Fibroblast of gingiva (primary cell): ENCODE results near the gene TUT1.
"Not testable (repeated sequence)": the region's sequence is repeated elsewhere in the genome, so short reads cannot be mapped to it uniquely, and the experiment has no call there.

ENCODE experiments used
- DNase-seq: peaks from one replicate; pipeline ENCODE4 v3.0.0-alpha.2; 2011; ENCODE audit warnings: low read depth

TUT1 gene

GRCh38 chr11:62555464-62556107 is 35.7 kb downstream of the TUT1 start:
- DNase-seq: peak; percentile 68

GRCh38 chr11:62554387-62555167 is 36.7 kb downstream of the TUT1 start:
- DNase-seq: peak; percentile 52

DNA sequence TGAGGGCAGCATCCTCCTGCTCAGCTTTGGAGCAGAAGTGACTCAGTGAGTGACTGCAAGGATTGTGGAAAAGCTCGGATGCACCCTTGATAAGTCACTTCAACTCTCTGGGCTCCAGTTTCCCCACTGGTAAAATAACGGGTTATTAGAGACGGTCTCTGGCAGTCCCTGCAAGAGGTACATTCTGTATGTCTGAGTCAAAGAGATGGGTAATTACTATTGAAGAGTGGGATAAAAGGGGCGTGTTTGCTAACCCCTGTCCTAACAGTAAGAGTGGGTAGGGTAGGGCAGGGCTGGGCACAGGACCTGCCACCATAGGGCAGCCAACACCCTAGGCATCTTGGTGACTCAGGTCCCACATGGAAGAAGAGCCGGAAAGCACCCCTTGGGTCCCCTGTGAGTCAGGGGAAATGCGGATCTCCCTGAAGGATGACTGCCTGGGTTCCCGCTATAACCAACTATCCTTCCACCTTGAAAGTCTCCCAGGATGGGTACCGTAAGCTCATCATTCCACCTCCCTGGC is 37.4 kb downstream of the TUT1 start:
- DNase-seq: no peak

DNA sequence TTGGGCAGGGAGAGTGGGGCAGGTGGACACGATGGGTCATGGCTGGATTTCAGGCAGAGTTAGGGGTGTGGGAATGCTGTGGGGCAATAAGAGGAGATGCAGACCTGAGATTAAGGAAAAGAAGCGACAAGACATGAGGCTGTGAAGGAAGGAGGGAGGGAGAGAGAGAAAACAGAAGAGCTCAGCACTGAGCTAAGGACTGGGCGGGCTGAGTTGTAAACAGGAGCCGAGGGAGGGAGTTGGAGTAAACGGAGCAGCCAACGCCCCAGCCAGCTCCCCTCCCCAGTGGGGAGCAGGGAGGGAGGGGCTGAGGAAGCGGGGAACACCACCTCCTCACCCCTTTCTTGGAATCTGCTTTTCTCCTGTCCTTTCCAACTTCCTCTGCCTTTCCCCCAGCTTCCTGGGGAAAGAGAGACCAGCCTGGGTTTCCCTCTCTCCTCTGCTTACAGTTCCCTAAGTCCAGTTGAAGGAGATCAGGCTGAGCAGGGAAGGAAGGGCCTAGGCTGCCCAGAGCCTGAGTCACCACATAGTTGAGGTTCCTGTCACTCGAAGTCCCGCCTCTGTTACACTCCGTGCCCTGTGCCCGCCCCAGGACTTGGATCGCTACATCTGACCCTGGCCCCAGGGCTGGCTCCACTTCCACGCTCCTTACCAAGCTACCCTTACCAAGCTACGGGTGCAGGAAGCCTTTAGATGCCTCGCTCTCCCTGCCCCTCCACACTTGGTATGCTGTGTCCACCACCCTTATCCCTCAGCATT is 38.1 kb downstream of the TUT1 start:
- DNase-seq: peak; percentile 96

- peak; percentile 40 for DNase-seq
Measured at GRCh38 chr11:62552485-62553079, 38.7 kb downstream of the TUT1 start.

- not testable (repeated sequence) for DNase-seq
Measured at GRCh38 chr11:62550478-62550877, 40.8 kb downstream of the TUT1 start.

GRCh38 chr11:62548545-62549335 is 42.6 kb downstream of the TUT1 start:
- no peak for DNase-seq

GRCh38 chr11:62547691-62548281 is 43.5 kb downstream of the TUT1 start:
- DNase-seq: no peak

DNA sequence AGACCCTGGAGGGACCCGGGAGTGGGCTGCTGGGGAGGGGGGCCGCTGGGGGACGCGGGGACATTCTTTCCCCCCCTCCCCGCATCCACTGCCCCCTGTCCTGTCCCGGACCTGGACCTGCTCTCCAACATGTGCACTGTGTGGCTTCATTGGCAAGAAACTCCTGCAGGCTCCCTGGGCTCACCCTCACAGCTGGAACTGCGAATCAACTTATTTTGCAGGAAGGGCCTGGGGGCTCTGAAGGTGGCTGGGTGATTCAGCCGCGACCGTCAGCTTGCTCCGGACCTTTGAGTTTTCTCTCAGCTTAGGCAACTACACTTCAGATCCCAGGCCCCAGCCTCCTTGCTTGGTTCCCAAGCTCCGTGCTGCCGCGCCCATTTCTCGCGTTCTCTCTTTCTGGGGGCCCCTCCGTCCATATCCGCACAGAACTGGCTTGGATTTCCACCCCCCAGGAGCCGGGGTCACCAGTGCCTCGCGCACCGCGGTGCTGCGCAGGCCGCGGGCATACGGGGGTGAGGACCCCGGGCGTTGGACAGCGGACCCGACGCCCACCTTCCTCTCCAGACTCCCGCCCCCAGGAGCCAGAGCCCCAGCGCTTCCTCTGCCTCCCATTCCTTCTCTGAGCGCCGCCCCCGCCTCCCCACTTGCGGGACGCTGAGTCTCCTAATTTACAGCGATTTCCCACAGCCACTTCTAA is 44.2 kb downstream of the TUT1 start:
- peak; percentile 51 for DNase-seq

GRCh38 chr11:62546244-62546928 is 44.9 kb downstream of the TUT1 start, which contains the start of gene AHNAK:
TSS of gene AHNAK (minus strand) at chr11:62546806. CDS start at chr11:62536098, 10,708 bp downstream.
- peak; percentile 78 for DNase-seq

- DNase-seq: peak; percentile 90
Measured at GRCh38 chr11:62545437-62546243, 45.7 kb downstream of the TUT1 start.

DNA sequence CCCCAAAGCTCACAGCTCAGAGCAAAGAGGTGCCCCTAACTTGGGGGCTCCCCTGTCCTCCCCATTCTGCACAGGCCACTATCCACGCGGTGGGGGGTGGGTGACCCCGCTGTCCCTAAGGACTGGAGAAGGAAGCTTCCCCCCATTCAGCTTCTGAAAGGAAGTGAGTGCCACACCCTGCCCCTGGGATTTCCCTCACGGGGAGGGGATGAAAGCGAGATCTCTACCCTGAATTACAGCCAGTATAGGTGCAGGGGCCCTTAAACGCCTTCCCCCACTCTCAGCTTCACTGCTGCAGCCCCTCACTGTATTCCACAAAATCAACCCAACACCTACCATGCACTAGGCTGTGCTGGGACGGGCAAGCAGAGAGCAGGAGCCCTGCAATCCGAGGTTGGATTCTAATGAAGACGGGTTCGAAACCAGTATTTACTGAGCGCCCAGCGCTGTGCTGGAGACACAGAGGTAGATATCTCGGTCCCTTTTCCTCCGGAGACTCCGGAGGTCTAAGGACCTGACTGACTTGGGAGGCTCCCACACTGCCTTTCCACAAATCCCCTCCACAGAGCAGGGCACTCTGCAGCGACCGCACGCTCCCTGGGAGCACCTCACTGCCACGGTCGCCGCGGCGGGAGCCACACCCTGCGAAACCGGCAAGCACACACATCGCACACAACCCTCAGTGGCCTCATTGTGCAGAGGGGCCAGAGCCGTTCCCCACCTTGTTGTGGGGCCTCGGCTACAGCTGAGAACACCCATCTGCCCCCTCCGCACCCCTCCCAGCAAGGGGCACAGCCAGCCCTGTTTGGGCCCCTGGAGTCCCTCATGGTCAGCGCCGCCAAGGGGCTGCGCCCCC is 46.5 kb downstream of the TUT1 start:
- DNase-seq: no peak

DNA sequence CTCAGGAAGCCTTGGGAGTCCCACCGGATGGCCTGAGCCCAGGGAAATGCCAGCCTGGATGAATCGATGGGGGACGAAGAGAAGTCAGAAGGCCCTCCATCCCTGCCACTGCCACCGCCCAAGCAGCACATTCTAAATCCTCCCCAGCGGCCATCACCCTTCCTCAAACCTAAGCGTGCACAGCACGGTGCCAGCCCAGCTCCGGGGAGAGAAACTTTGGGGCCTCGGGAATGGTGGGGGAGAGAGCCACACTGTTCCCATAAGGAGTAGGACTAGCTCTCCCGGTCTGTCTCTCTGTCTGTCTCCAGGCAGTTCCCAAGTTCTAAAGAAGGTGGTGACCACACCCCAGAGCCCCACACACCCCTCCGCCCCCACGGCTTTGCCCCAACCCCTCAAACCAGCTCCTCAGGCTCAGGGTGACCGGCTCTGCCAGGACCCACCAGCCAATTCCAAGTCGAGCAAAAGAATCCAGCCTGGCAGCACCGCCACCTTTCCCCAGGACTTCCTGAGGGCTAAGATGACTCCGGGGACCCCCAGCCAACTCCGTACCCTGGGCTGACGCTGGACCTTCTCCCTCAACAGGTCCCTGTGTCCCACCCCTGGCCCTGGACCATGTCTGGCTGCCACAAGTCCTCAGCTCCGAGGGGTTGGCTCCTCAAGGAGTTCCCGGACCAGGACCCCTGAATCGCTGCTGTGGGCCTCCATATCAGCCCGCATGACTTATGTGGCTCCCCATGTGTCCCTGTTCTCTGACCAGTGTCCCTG is 47.5 kb downstream of the TUT1 start:
- no peak for DNase-seq

DNA sequence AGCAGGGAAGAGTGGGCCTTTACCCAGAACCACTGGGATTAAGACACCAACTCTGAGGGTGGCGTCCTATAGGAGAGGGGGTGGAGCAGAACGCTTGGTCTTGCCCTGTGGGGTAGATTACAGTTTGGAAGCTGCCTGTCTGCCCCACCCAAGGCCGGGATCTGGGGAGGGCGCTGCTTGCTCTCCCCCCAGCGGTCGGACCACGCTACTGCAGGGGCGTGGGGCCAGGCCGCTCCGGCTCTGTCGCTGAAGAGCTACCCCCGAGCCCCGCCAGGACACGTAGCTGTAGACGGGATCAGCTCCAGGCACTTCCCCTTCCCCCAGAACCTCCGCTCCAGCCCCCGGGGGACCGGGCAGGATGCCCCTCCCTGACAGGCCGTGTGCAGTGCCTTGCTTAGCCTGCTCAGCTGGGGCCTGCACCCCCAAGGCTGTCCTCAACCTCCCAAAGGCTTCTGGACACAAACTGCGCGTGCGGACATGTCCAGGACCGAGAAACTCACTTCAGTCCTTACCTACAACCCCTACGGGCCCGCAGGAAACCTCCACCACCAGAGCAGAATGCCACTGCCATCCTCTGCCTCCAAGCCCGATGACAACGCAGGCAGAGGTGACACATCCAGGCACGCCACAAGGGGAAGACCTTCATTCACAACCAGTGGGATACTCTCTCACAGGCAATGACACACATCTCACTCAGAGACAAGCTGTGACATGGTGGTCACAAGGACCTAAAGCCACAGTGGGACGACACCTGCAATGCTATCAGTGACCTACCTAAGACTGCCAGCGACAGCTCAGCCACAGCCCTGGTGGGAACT is 48.4 kb downstream of the TUT1 start:
- DNase-seq: peak; percentile 92

GRCh38 chr11:62542111-62542745 is 49.1 kb downstream of the TUT1 start:
- no peak for DNase-seq
